Measurements from ENCODE around the gene PCGF3. TPM values are rescaled to one million over a fixed set of nuclear protein-coding genes. Genes with fewer than 3 reads are reported as not detected.

PCGF3 gene
- total RNA-seq, 1 donor from 2014 or later: 21.5 TPM

DNA sequence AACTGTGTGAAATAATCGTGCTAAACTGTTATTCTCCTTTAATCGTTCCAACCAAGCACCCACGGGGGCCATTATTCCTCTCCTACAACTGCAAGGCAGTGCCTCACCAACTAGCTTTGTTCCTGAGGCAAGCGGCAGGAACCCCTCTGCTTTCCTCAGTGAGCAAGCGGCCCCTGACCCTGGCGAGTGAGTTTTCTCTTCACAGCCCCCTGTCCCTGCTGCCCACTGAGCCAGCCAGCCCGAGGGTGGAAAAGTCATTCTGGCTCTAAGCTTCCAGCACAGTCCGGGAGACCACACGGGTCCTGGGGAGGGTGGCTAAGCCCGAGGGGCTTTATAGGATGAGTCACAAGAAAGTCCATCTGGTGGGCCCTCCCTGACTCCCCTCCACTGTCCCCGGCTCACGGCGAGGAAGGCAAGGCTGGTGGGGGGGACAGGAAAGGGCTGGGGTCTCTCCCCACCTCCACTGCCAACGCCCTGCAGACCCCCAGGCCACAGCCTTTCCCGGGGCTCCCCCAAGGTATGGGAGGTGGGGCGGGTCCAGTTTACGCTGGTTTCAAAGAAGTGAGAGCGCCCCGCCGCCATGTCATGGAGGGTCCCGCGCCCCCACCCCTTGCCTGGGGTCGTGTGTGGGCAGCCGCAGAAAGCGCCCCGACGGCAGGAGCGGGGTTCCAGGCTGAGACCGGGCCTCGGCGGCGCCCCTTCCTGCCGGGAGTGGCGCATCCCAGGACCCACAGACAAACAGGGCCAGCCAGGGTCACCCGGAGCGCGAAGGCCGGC, 75.3 kb downstream of the PCGF3 start:
- Histone ChIP-seq H3K27me3 (ENCODE audit: low read depth) (peaks cover 17% of the 10 kb centered on the region), H3K36me3 (peaks cover 29% of the 10 kb centered on the region), H3K27ac (replicated peaks) (peak overlapping the region; percentile 95), H3K4me3 (peak overlapping the region; percentile 93), H3K9me3 (replicated peaks) (no peaks in the 10 kb centered on the region), H3K4me1 (peaks cover 80% of the 10 kb centered on the region)
- intact Hi-C loops (cut with micrococcal nuclease): no loop called here
- TF ChIP-seq, protein P1, sequence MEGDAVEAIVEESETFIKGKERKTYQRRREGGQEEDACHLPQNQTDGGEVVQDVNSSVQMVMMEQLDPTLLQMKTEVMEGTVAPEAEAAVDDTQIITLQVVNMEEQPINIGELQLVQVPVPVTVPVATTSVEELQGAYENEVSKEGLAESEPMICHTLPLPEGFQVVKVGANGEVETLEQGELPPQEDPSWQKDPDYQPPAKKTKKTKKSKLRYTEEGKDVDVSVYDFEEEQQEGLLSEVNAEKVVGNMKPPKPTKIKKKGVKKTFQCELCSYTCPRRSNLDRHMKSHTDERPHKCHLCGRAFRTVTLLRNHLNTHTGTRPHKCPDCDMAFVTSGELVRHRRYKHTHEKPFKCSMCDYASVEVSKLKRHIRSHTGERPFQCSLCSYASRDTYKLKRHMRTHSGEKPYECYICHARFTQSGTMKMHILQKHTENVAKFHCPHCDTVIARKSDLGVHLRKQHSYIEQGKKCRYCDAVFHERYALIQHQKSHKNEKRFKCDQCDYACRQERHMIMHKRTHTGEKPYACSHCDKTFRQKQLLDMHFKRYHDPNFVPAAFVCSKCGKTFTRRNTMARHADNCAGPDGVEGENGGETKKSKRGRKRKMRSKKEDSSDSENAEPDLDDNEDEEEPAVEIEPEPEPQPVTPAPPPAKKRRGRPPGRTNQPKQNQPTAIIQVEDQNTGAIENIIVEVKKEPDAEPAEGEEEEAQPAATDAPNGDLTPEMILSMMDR (IDR thresholded peaks at IDR 0.05; ENCODE audit: borderline replicate concordance): no peak
- DNase-seq: no peak

DNA sequence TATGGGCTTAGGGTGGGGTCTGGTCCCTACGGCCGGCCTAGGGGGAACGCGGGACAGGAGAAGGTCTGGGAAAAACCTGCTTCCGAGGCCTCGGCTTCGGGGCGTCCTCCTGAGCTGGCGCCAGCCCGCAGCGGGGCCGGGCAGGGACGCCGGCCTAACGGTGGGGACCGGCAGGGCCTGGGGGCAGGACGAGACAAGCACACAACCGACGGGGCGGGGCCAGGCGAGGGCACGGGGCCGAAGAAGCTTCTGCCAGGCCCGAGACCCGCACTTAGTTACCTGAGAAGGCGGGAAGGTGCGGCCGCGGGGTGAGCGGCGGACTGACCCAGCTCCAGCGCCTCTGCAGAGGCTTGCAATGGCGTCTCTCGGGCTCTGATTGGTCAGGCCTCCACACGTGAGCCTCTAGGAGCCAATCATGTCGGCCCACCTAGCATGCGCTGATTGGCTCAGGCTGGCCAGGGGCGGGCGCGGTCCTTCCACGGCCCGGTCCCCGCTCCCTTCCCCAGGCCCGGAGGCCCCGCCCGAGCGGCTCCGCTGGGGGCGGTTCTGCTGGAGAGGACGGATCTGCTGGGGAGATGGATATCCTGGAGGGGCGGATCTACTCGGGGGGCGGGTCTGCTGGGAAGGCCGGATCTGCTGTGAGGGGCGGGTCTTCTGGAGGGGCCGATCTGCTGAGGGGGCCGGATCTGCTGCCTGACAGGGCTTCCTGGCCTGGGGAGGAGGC, 76.0 kb downstream of the PCGF3 start:
- no peaks in the 10 kb centered on the region for H3K9me3 ChIP-seq (replicated peaks)
- H3K4me1 ChIP-seq: peaks cover 80% of the 10 kb centered on the region
- peak overlapping the region; percentile 95 for H3K27ac ChIP-seq (replicated peaks)
- H3K27me3 ChIP-seq (ENCODE audit: low read depth): peaks cover 25% of the 10 kb centered on the region
- DNase-seq: peak; percentile 99
- intact Hi-C loops (cut with micrococcal nuclease): no loop called here
- H3K4me3 ChIP-seq: peak overlapping the region; percentile 93
- H3K36me3 ChIP-seq: peaks cover 25% of the 10 kb centered on the region
- TF ChIP-seq, protein P1 (IDR thresholded peaks at IDR 0.05; ENCODE audit: borderline replicate concordance): no peak

DNA sequence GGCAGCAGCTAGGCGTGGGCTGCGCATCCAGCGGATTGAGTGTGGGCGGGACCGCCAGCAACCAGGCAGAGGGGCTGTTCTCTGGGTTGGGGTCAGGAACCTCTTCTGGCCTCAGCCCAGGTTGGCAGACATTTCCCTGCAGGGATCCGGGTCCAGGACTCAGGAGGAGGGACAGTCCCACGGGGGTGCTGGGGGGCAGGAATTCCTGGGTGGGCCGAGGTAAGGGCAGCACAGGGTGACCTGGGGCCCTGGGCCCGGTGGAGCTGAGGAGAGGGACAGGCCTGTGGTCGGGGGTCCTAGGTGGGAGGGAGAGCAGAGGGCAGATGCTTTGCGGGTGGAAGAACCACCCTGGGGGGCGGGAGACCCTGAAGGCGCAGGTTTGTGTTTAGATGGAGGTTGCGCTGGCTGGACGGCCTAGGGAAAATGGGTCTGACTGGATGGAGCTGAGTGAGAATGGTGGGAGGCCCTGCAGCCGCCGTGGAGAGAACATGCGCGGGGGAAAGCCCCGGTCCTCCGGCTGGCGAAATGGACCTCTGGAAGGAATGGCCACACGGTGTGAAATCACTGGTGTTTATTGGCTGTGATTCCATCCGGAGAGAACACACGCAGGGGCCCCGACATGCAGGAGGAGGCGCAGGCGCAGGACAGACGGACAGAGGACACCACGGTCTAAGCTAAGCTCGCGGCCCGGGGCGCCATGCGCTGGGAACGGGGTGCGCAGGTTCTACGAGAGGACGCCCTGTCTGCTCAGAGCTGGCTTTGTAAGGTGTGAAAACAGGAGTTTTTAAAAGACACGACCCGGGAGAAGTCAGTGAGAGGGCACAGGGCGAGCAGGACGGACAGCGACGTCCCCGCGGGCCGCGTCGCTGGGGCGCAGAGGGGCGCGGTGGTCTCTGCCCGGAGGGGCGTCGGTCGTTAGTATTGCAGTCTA, 79.0 kb downstream of the PCGF3 start:
- H3K27me3 ChIP-seq (ENCODE audit: low read depth): peaks cover 50% of the 10 kb centered on the region

DNA sequence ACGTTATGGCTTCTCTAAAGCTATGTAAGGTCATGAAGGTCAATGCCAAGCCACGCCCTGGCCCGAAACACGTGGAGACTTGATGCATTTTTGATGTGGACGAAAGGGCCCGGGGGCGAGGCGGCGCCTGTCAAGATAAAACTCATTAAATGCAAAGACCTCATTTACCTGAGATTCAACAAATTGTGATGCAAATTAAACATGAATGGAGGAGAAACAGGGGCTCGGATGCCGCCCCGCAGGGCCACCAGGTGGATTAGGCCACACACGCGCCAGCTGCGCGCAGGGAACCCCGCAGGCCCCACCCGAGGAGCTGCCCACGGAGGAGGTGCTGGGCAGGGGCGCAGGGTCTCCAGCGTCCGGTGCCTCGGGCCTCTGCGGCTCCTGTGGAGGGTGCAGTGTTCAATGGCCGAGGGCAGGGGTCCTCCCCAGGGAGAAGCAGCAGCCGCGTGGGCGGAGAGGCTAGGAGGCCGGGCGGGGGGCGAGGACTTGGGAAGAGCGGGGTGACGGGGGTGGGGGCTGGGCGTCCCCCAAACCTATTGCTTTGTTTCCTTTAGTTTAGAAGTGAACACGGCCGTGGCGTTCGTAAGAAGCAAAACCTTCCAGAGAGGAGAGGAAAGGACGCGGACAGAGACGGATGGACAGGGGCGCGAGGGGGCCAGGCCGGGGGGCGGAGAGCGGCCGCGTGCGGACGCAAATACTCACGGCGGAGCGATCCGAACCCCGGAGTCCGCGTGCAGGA, 79.9 kb downstream of the PCGF3 start:
- peak overlapping the region; percentile 75 for H3K27ac ChIP-seq (replicated peaks)
- peaks cover 54% of the 10 kb centered on the region for H3K27me3 ChIP-seq (ENCODE audit: low read depth)
- peaks cover 66% of the 10 kb centered on the region for H3K4me1 ChIP-seq
- no peak for DNase-seq
- intact Hi-C loops (cut with micrococcal nuclease): no loop called here
- peak overlapping the region; percentile 65 for H3K4me3 ChIP-seq
- no peaks in the 10 kb centered on the region for H3K36me3 ChIP-seq
- H3K9me3 ChIP-seq (replicated peaks): no peaks in the 10 kb centered on the region
- TF ChIP-seq, protein P1 (IDR thresholded peaks at IDR 0.05; ENCODE audit: borderline replicate concordance): no peak

More for the DNA sequence above, 79.0 kb downstream of the PCGF3 start:
- peaks cover 4% of the 10 kb centered on the region for H3K36me3 ChIP-seq
- no peak for DNase-seq
- peaks cover 75% of the 10 kb centered on the region for H3K4me1 ChIP-seq
- peak overlapping the region; percentile 65 for H3K4me3 ChIP-seq
- no peak overlapping the region for H3K27ac ChIP-seq (replicated peaks)
- no peaks in the 10 kb centered on the region for H3K9me3 ChIP-seq (replicated peaks)
- TF ChIP-seq, protein P1 (IDR thresholded peaks at IDR 0.05; ENCODE audit: borderline replicate concordance): no peak
- intact Hi-C loops (cut with micrococcal nuclease): no loop called here

Measured in left ventricle myocardium inferior (tissue), 1 donor.